ENCODE measurements around the gene CYP2U1. TPM values are rescaled to one million over a fixed set of nuclear protein-coding genes. Genes with fewer than 3 reads are reported as not detected.
A peak's percentile ranks its signal among the peaks of the same experiment; 100 is the strongest.

The CYP2U1 gene
- total and polyA plus RNA-seq, 2 of the 4 experiments (the other 2 are of a cell fraction) = 6.1 to 11.1 TPM

- Histone ChIP-seq H3K27ac (ENCODE audit: insufficient read depth, low read length) (no peak overlapping the region), H4K5ac (ENCODE audit: low read depth, low read length) (no peak overlapping the region), H3K14ac (replicated peaks; ENCODE audit: low read depth, low read length) (no peak overlapping the region), H3K4me2 (ENCODE audit: low read depth, low read length) (no peak overlapping the region), H3K4ac (ENCODE audit: low read depth, low read length) (no peak overlapping the region), H2AFZ (replicated peaks; ENCODE audit: low read length, poor library complexity) (no peak overlapping the region), H3K36me3 (ENCODE audit: control insufficient read depth, insufficient read depth, low read length) (no peaks in the 10 kb centered on the region), H3K79me1 (ENCODE audit: low read depth in 1 of 2, low read length in 2 of 2) (no peaks in the 10 kb centered on the region), H2BK20ac (ENCODE audit: low read depth, low read length) (no peak overlapping the region), H3K27me3 (ENCODE audit: control insufficient read depth, insufficient read depth, low read length) (peaks cover 9% of the 10 kb centered on the region), H3K56ac (ENCODE audit: extremely low read depth, insufficient read depth, low read length) (no peak overlapping the region), H3K9me3 (ENCODE audit: control insufficient read depth, insufficient read depth, low read length) (no peaks in the 10 kb centered on the region; the same call in 1 of the 2 replicates), H3K4me1 (ENCODE audit: control insufficient read depth, insufficient read depth, low read length) (peaks cover 5% of the 10 kb centered on the region), H4K8ac (ENCODE audit: low read depth in 2 of 2, low read length in 2 of 2) (no peak overlapping the region), H2BK120ac (ENCODE audit: low read depth, low read length) (no peak overlapping the region), H3K9ac (ENCODE audit: low read depth, low read length) (no peak overlapping the region), H2AK5ac (ENCODE audit: low read depth, low read length) (no peak overlapping the region), H2BK5ac (ENCODE audit: low read depth, low read length, poor library complexity, severe bottlenecking) (no peak overlapping the region), H3K18ac (ENCODE audit: low read depth, low read length) (no peak overlapping the region), H3K9me1 (ENCODE audit: insufficient read depth, low read length) (peaks cover 3% of the 10 kb centered on the region; the same call in 1 of the 2 replicates), H4K91ac (ENCODE audit: insufficient read depth, low read depth, low read length) (no peak overlapping the region), H2BK15ac (ENCODE audit: low read depth, low read length) (no peak overlapping the region), H2AK9ac (replicated peaks; ENCODE audit: low read depth, low read length, poor library complexity) (no peak overlapping the region), H3K4me3 (ENCODE audit: insufficient read depth, low read depth, low read length) (no peak overlapping the region), H4K20me1 (ENCODE audit: insufficient read depth, low read length) (peaks cover 6% of the 10 kb centered on the region; the same call in 1 of the 2 replicates), H3K23ac (ENCODE audit: low read depth, low read length) (no peak overlapping the region)
- BruUV-seq (replicated peaks) = no TSS peak
- ChIA-PET POLR2A (ENCODE audit: unreplicated experiment) (no interaction called here), CTCF (no interaction called here)
- ATAC-seq (ENCODE audit: low read depth) (no peak), DNase-seq (no peak)
- intact Hi-C loops (cut with micrococcal nuclease) = no loop called here
- TF ChIP-seq CEBPB (IDR thresholded peaks at IDR 0.05; ENCODE audit: low read depth, low read length) (peak; percentile 50), CTCF (conservative IDR thresholded peaks at IDR 0.05; ENCODE audit: low read depth, low read length) (no peak)
- in situ Hi-C loops (cut with MboI; ENCODE audit: low sequenced_read_pairs) = no loop called here
- dilution Hi-C loops (cut with HindIII; ENCODE audit: low sequenced_read_pairs, unreplicated experiment) = no loop called here
Measured at GRCh38 chr4:107891299-107891698, 40.0 kb upstream of the CYP2U1 start.
